SKM-1 (cell line): ENCODE measurements around the gene RFX3.

ENCODE experiments used
- DNase-seq: peaks from one replicate; lab custom pipeline; 2025; ENCODE audit not compliant: unreplicated experiment; lab: John Stamatoyannopoulos, UW

RFX3 gene

GRCh38 chr9:3525836-3526164, at the start of gene RFX3:
TSS of gene RFX3 (minus strand) at chr9:3526001. CDS start at chr9:3395588, 130,413 bp downstream.
- DNase-seq, result peak; percentile 75

- no peak for DNase-seq
These were observed 45.7 kb upstream of the RFX3 start for GRCh38 chr9:3571500-3571899.

GRCh38 chr9:3569529-3569928, 43.7 kb upstream of the RFX3 start:
- no peak for DNase-seq

- DNase-seq, result no peak
These were observed 42.2 kb upstream of the RFX3 start for GRCh38 chr9:3567988-3568387.

GRCh38 chr9:3553076-3553765, 27.4 kb upstream of the RFX3 start:
- no peak for DNase-seq

- DNase-seq, result no peak
These were observed 23.4 kb upstream of the RFX3 start for GRCh38 chr9:3549225-3549624.

- no peak for DNase-seq
These were observed 22.8 kb upstream of the RFX3 start for GRCh38 chr9:3548648-3549047.

GRCh38 chr9:3541206-3541605, 15.4 kb upstream of the RFX3 start:
- DNase-seq, result no peak

GRCh38 chr9:3534614-3535404, 9.0 kb upstream of the RFX3 start:
- DNase-seq, result no peak

GRCh38 chr9:3532158-3532557, 6.4 kb upstream of the RFX3 start:
- no peak for DNase-seq

GRCh38 chr9:3528451-3528850, 2.6 kb upstream of the RFX3 start:
- DNase-seq, result no peak

GRCh38 chr9:3526997-3527940, 1.5 kb upstream of the RFX3 start:
- DNase-seq, result no peak

- DNase-seq, result peak; percentile 64
These were observed 580 bp upstream of the RFX3 start for GRCh38 chr9:3526165-3526996.

GRCh38 chr9:3525096-3525835, 535 bp downstream of the RFX3 start:
- no peak for DNase-seq

GRCh38 chr9:3521966-3522365, 3.8 kb downstream of the RFX3 start:
- DNase-seq, result no peak

GRCh38 chr9:3520564-3520963, 5.2 kb downstream of the RFX3 start:
- no peak for DNase-seq

- DNase-seq, result no peak
These were observed 8.3 kb downstream of the RFX3 start for GRCh38 chr9:3517377-3518048.

GRCh38 chr9:3516667-3517330, 9.0 kb downstream of the RFX3 start:
- no peak for DNase-seq

- DNase-seq, result no peak
These were observed 10.4 kb downstream of the RFX3 start for GRCh38 chr9:3515405-3515804.
